NCI-H526 (cell line): Measurements from ENCODE around the gene NGEF.

Experiments
- DNase-seq, 2 experiments: peaks; one replicate each; lab custom pipeline; 2025; lab: John Stamatoyannopoulos, UW

The NGEF gene

DNA sequence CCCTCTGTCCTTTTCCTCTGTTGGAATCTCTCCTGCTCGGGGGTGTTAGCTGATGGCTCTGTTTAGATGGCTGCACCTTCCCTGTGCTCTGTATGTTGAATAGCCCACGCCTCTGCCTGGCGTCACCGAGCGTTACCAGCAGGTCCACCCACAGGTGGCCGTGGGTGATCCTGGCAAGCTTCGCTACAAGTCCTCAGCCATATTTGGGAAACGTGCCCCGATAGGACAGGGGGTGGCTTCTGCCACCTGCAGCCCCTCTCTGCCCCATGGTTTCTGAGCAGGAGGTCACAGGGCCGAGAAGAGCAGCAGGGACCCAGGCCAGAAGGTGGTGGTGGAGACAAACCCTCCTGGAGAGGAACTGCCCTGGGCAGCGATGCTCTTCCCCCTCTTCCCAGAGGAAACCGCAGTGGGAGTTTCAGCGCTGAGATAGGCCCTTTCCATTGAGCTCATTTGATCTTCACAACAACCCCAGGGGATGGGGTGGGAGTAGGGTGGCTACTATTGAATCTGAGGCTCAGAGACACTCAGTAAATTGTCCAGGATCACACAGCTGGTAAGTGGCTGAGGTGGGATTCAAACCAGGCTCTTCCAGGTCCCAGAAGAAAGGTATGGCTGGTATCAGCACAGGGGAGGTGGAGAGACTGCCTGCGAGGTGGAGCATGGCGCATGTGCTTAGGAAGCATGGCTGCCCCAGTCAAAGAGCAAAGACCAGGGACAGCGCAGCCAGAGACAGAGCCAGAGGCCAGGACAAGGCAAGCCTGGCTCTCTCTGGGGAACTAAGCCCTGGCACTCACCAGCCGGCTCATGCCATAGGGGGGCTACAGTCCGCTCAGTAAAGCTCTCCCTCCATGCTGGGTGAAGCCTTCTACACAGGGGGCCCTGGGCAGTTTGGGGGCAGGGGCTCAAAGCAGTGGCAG is 15.0 kb downstream of the NGEF start:
- no peak for DNase-seq

DNA sequence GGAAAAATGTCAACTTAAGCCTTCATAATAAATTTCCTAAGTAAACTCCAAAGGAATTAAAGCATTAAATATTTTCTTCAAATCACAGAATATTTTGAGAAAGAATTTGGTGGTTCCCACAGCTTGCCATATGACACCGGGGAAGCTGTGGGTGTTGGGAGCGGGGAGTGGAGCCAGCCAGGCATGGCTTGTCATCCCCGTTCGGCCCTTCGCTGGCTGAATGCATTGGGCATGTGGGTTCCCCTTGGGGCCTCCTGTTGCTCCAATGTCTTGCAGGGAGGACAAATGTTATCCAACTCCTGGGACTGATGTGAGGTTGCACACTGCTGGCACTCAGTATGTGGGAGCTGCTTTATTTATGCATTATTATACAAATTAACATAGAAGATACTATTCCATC is 18.6 kb downstream of the NGEF start:
- no peak for DNase-seq

GRCh38 chr2:232993231-232993821 is 19.7 kb downstream of the NGEF start:
- no peak for DNase-seq

DNA sequence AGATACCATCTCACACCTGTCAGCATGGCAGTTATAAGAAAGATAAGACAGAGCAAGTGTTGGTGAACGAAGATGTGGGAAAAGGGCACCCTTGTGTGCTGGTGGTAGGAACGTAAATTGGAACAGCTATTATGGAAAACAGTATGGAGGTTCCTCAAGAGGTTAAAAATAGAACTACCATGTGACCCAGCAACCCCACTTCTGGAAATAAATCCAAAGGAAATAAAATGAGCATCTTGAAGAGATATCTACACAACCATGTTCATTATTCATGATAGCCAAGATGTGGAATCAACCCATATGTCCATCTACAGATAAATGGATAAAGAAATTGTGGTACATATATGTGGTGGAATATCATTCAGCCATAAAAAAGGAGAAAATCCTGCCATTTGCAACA is 26.9 kb downstream of the NGEF start:
- no peak for DNase-seq

DNA sequence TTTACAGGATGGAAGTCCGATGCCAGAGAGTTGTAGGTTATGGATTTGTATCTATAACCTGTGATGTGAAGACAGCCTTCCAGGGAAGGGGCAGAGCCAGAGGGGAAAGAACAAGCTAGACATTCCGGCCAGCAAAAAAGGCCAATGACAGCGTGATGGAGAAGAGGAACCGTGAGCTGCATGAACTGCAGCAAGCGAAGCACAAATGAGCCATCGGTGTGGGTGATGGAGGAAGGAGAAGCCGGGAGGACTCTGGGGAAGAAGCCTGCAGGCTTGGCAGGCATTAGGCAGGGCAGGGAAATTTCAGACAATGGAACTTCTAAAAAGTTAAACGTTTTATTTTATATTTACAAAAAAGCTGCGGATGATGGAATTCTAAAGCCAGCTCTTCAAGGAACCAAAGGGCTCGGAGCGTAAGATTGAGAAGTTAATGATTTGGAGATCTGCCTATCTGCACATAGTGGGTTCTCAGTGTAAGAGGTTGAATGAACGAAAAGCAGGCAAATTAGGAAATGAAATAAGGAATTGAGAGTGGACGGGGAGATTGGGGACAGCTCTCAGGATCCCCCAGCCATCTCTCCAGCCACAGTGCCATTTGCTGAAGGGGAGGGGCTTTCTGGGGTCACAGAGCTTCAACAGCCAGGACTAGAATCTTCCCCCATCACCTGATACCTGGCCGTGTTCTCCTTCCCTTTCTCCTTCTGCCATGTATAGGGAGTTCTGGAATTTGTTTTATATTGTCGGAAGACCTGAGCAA is 28.4 kb downstream of the NGEF start:
- no peak for DNase-seq

DNA sequence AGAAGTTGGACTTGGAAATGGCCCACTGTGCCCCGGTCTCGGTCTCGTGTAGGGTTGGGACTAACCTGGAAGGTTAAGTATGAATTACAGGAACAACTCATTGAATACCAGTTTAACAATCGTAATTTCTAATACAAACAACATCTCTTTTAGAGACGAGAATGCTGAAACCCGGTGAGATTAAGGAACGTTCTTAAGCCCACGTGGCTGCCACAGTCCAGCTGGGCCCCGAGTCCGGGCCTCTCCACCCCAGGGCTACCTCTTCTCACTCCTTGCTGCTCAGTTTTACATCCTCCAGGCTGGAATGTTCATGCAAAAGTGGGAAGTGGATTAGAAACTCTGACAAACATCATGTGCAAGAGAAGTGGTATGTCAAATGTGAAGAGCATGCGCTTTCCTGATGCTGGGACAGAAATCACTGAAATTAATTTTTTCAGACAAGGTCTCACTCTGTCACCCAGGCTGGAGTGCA is 29.4 kb downstream of the NGEF start:
- DNase-seq: no peak

DNA sequence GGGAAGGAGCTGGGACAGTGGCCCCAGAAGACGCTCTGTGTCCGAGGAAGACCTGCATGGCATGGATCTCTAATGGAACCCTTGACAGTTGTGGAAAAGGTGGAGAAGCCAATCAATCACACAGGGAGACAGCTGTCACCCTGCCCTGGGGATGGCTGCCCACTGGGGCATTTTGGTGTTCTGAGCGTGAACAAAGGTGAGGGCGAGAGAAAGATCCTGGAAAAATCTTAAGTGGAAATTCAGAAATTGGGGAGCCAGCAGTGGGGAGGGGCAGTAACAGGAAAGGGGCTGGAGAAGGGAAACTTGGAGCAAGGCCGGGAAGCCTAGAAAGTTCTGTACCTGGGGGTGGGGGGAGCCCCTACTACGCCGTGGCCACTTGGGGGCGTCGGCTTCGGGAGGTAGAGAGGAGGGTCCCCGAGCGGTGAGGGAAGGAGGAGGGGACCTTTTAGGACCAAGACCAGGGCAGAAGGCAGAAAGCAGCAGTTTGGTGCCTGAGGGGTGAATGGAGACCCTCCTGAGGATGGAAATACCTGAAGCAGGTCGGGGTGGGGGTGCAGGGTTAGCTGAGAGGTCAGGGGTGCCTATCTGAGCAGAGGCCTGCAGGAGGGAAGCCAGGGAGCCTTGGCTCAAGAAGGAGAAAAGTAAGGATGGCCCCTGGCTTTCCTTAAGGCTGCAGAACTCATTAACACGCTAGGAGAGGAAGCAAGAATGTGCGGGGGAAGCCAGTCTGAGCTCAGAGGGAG is 30.0 kb downstream of the NGEF start:
- DNase-seq: no peak

DNA sequence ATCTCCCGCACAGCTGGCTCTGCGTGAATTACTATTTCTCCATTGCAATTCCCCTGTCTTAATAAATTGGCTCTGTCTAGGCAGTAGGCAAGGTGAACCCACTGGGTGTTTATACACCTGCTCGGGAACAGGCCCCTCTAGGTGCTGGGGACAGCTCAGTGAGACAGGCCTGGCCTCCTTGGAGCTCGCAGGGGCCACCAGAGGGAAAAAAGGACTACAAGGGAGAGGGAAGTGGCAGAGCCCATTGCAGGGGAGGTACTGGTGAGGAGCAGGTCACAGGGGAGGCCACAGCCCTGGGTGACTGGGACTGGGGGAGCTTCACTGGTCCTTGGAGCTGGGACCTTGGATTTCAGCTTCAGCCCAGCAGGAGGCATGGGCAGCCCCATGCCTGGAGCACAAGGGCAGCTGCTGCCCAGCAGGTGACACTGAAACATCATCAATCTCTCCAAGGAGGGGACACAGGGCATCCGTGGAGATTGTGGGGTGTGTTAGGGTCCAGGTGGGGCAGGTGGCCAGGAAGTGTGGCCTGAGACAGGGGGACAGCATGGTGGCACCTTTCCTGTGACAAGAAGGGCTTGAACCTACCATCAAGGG is 31.2 kb downstream of the NGEF start:
- no peak for DNase-seq

GRCh38 chr2:232981356-232981755 is 31.7 kb downstream of the NGEF start:
- peak in 1 of 2 experiments; percentile 46 for DNase-seq

DNA sequence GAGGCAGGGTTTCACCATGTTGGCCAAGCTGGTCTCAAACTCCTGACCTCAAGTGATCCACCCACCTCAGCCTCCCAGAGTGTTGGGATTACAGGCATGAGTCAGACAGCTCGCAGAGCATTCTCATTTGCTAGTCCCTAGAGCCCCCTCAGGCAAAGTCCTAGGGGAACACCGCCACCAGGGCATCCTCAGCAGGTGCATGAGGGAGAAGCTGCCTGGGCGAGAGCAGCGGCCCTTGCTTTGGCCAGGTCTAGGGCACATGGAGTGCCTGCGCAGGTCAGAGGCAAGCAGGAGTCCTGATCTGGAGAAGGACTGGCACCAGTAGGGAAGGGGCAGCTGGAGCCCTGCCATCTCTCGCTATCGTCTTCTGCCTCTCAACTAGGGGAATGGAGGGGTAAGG is 32.4 kb downstream of the NGEF start:
- no peak for DNase-seq

DNA sequence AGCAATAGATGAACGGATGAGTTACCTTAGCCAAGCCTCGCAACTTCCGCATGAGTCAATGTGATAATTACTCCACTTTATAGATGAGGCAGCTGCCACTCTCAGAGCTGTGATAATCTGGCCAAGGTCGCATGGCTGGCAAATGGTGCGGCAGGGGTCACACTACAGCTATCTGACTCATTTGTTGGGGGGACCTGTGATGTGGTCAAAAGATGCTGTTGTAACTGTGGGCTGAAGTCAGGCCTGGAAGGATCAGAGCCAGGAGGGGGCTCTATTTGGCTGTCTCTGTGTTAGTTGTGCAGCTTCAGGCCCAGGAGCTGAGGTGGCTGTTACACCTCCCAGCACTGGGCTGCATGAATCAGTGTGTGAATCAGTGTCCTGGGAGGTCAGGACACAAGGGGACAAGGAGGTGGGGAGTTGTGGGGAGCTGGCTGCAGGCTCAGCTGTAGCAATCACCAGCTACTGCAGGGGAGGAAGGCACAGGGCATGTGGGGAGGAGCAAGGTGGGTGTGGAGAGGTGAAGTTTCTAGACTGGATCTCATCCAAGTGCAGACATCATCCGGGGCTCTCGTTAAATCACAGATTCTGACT is 33.1 kb downstream of the NGEF start:
- no peak for DNase-seq

GRCh38 chr2:232977438-232977971 is 35.6 kb downstream of the NGEF start:
- DNase-seq: no peak

DNA sequence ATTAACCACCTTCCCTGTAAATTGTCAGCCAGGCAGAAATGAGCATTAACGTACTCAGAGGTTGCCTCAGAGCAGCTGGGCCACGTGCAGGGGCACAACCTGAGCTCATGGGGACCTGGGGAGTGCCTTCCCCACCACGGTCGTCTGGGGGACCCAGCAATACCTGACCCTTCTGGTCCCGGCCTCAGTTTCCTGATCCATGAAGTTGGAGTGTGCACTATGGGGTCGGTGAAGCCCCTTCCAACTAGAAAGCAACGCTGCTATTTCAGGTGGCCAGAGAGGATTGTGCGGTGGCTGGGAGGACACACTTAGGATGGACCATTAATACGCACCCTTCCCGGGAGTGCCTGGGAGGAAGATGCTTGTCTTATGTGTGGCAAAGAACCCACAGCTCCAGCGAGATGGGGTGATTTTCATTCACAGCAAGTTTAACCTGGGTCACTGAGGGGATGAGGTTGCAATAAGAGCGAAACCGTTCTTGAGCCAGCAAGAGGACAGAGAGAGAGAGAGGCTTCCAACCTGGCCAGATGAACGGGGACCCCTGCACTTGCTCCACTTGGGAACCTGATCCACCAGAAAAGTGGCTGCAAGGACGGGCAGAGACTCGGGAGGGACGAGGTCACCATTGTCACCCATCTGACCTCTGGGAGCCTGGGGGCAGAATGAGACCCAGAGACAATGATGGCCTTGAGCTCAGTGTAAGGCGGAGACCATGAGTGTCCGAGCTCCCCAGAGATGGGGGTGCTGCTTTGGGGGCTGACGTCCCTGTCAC is 36.2 kb downstream of the NGEF start:
- no peak for DNase-seq

DNA sequence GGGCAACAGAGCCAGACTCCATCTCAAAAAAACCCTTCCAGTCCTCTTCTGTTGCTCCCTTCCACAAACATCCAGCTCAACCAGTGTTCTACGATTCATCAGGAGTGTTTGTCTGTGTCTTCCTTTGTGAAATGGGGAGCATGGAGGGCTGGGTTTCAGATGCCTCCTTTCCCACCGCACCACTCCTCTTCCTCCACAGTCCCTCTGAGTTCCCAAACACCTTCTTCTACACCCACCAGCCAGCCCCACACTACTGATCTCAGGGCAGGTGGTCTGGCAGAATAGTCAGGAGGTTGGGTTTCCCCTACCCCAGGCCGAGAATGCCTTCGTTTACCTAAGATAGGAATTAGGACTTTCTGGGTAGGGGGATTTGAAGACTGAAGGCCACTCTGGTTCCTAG is 36.9 kb downstream of the NGEF start:
- no peak for DNase-seq

DNA sequence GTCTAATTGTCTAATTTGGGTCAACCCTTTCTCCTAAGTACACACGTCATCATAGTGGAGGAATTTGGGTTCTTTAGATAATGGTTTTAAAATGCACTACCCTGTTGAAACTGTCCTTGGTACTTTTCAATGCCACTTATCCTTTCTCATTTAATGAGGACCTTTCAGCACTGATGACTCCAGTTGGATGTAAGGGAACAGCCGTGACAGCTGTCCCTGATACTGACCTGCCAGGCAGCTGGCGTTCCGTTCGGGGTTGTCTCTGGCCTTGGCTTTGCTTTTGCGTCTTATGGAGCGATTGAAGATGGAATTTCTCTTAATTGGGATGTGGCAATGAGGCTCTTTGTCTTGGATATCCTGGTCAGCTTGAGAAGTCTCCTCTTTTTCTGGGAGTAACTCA is 38.7 kb downstream of the NGEF start:
- no peak for DNase-seq

GRCh38 chr2:232973796-232974195 is 39.3 kb downstream of the NGEF start:
- DNase-seq: no peak

- DNase-seq: no peak
These were observed 39.9 kb downstream of the NGEF start for GRCh38 chr2:232973011-232973735.

DNA sequence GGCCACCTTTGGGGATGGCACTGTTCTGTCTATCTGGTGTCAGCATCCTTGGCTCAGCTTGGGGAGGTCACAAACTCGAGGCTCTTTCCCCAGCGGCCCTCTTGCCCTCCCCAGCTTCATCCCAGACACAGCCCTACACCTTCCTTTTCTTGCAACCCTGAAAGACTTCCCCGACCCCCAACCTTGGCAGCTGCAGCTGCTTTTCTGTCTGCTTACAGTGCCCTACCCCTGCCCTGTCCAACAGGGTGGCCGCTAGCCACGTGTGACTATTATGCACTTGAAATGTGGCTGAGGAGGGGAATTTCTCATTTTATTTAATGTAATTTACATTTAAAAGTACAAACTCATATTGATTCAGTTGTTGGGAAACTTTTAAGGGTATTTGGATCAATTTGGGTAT is 41.3 kb downstream of the NGEF start:
- DNase-seq: no peak

DNA sequence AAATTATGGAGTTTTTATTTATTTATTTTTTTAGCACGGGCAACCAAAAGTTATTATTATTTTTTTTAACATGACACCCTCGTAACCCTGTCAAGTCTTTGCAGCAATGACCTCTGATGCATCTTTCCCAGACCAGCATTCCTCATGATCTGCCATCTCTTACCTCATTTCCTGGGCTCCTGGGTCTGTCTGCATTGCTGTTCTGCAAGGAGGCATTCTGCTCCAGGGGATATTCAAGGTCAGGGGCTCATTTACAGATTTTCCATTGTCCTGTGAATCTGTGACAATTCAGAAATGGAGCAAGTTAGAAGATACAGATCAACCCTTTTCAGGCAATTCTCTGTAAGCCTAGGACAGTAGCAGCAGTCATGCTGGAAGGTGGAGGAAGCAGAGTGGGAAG is 43.0 kb downstream of the NGEF start:
- DNase-seq: no peak

DNA sequence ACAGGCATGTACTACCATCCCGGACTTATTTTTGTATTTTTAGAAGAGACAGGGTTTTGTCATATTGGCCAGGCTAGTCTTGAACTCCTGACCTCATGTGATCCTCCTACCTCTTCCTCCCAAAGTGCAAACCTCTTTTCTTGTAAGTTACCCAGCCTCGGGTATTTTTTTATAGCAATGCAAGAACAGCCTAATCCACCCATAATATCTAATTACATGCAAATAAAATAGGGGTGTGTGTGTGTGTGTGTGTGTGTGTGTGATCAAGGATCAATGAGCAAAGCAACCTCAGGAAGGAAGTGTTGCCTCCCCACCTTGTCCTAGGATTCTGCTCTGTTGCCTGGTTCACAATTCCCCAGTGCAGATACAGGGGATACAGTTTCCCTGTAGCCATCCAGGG is 45.6 kb downstream of the NGEF start:
- DNase-seq: no peak
